H9 (cell line): ENCODE measurements around the gene SUSD2. TPM values are rescaled to one million over a fixed set of nuclear protein-coding genes. Genes with fewer than 3 reads are reported as not detected.

ENCODE experiments used
- DNase-seq: peaks from one replicate; pipeline ENCODE4 v3.0.0-alpha.2; 2017
- H2AFZ ChIP-seq: one replicate; pipeline ENCODE4 v1.6.1; 2013; ENCODE audit warnings: mild to moderate bottlenecking, low read length, control low read depth, moderate library complexity
- H2AK5ac ChIP-seq: 2 replicates; pipeline ENCODE4 v1.6.1; 2013; ENCODE audit warnings: low read length, control low read depth, mixed read lengths; ENCODE audit not compliant: insufficient read length
- H2BK120ac ChIP-seq: one replicate; pipeline ENCODE4 v1.6.1; 2013; ENCODE audit warnings: low read depth, mild to moderate bottlenecking, low read length, control low read depth, inconsistent platforms; ENCODE audit not compliant: poor library complexity, severe bottlenecking
- H2BK12ac ChIP-seq: 2 replicates; pipeline ENCODE4 v1.6.1; 2013; ENCODE audit warnings: low read length, control low read depth, mixed read lengths, low read depth; ENCODE audit not compliant: insufficient read length
- H2BK15ac ChIP-seq: 2 replicates; pipeline ENCODE4 v1.6.1; 2013; ENCODE audit warnings: low read depth, low read length, control low read depth
- H2BK20ac ChIP-seq: one replicate; pipeline ENCODE4 v1.6.1; 2013; ENCODE audit warnings: low read depth, mild to moderate bottlenecking, low read length, control low read depth, inconsistent platforms; ENCODE audit not compliant: poor library complexity, severe bottlenecking
- H2BK5ac ChIP-seq: 2 replicates; pipeline ENCODE4 v1.6.1; 2013; ENCODE audit warnings: low read length, control low read depth, mixed read lengths; ENCODE audit not compliant: insufficient read length
- H3K14ac ChIP-seq: 2 replicates; pipeline ENCODE4 v1.6.1; 2013; ENCODE audit warnings: low read length, control low read depth; ENCODE audit not compliant: insufficient read depth
- H3K18ac ChIP-seq: 2 replicates; pipeline ENCODE4 v1.6.1; 2013; ENCODE audit warnings: low read depth, mild to moderate bottlenecking, mixed read lengths, low read length, control low read depth; ENCODE audit not compliant: insufficient read length
- H3K23ac ChIP-seq: 2 replicates; pipeline ENCODE4 v1.6.1; 2013; ENCODE audit warnings: low read length, control low read depth, mixed read lengths, low read depth; ENCODE audit not compliant: insufficient read length
- H3K23me2 ChIP-seq: 2 replicates; pipeline ENCODE4 v1.6.1; 2013; ENCODE audit warnings: low read depth, mild to moderate bottlenecking, mixed read lengths, low read length, control low read depth; ENCODE audit not compliant: insufficient read length, poor library complexity, severe bottlenecking
- H3K27ac ChIP-seq: 2 replicates; pipeline ENCODE4 v1.5.1; 2013; ENCODE audit warnings: low read length, control low read depth, mixed read lengths, low read depth; ENCODE audit not compliant: insufficient read length
- H3K27me3 ChIP-seq: 2 replicates; pipeline ENCODE4 v1.6.1; 2013; ENCODE audit warnings: low read length, control low read depth, inconsistent platforms; ENCODE audit not compliant: insufficient read depth
- H3K4ac ChIP-seq: 2 replicates; pipeline ENCODE4 v1.6.1; 2013; ENCODE audit warnings: low read depth, mild to moderate bottlenecking, control low read depth, inconsistent platforms, low read length, moderate library complexity
- H3K4me1 ChIP-seq: 2 replicates; pipeline ENCODE4 v1.6.1; 2013; ENCODE audit warnings: low read length, control low read depth, inconsistent platforms; ENCODE audit not compliant: insufficient read depth
- H3K4me2 ChIP-seq: 2 replicates; pipeline ENCODE4 v1.6.1; 2013; ENCODE audit warnings: low read length, control low read depth, mixed read lengths; ENCODE audit not compliant: insufficient read length, insufficient read depth
- H3K56ac ChIP-seq: 2 replicates; pipeline ENCODE4 v1.6.1; 2013; ENCODE audit warnings: low read depth, mild to moderate bottlenecking, mixed read lengths, low read length, control low read depth; ENCODE audit not compliant: insufficient read length
- H3K79me1 ChIP-seq: 2 replicates; pipeline ENCODE4 v1.6.1; 2013; ENCODE audit warnings: low read depth, mild to moderate bottlenecking, moderate library complexity, low read length, control low read depth, inconsistent platforms; ENCODE audit not compliant: insufficient read depth, poor library complexity, severe bottlenecking
- H3K79me2 ChIP-seq: 2 replicates; pipeline ENCODE4 v1.6.1; 2013; ENCODE audit warnings: low read length, control low read depth, inconsistent platforms; ENCODE audit not compliant: insufficient read depth
- H3K9ac ChIP-seq: 2 replicates; pipeline ENCODE4 v1.6.1; 2013; ENCODE audit warnings: low read length, control low read depth, mixed read lengths; ENCODE audit not compliant: insufficient read length; ENCODE audit errors: extremely low read depth
- H3K9me3 ChIP-seq: one replicate; pipeline ENCODE4 v1.6.1; 2013; ENCODE audit warnings: low read depth, low read length, inconsistent platforms; ENCODE audit not compliant: control insufficient read depth
- H3T11ph ChIP-seq: one replicate; pipeline ENCODE4 v1.6.1; 2013; ENCODE audit warnings: mild to moderate bottlenecking, low read length, control low read depth, inconsistent platforms
- H4K20me1 ChIP-seq: one replicate; pipeline ENCODE4 v1.6.1; 2013; ENCODE audit not compliant: control insufficient read depth, insufficient read length, insufficient read depth
- H4K5ac ChIP-seq: 2 replicates; pipeline ENCODE4 v1.6.1; 2013; ENCODE audit warnings: low read depth, mild to moderate bottlenecking, mixed read lengths, low read length, control low read depth; ENCODE audit not compliant: insufficient read length
- H4K8ac ChIP-seq: replicated peaks from 2 replicates; pipeline ENCODE4 v1.6.1; 2013; ENCODE audit warnings: low read length, control low read depth, mixed read lengths, low read depth; ENCODE audit not compliant: insufficient read length
- H4K91ac ChIP-seq: 2 replicates; pipeline ENCODE4 v1.6.1; 2013; ENCODE audit warnings: low read depth, mild to moderate bottlenecking, moderate library complexity, mixed read lengths, low read length, control low read depth; ENCODE audit not compliant: insufficient read length
- H3K27ac Mint-ChIP-seq, 3 experiments: 2 replicates in 2 of 3; 3 replicates in 1 of 3; pipeline ENCODE4 v1.8.0; 2020 to 2021; ENCODE audit warnings: mixed read lengths in 3 of 3, mild to moderate bottlenecking in 1 of 3, moderate library complexity in 1 of 3
- H3K27me3 Mint-ChIP-seq: 2 replicates; pipeline ENCODE4 v1.8.0; 2021; ENCODE audit warnings: low read depth, mild to moderate bottlenecking, moderate library complexity, mixed read lengths
- H3K36me3 Mint-ChIP-seq, 3 experiments: 2 replicates in 2 of 3; 3 replicates in 1 of 3; pipeline ENCODE4 v1.8.0; 2020 to 2021; ENCODE audit warnings: low read depth in 3 of 3, mixed read lengths in 3 of 3; ENCODE audit not compliant: insufficient read depth in 1 of 3
- H3K4me1 Mint-ChIP-seq, 2 experiments: 2 replicates each; pipeline ENCODE4 v1.8.0; 2020; ENCODE audit warnings: mixed read lengths in 2 of 2
- H3K4me3 Mint-ChIP-seq, 2 experiments: 2 replicates in 1 of 2; 3 replicates in 1 of 2; pipeline ENCODE4 v1.8.0; 2020 to 2021; ENCODE audit warnings: mild to moderate bottlenecking in 2 of 2, mixed read lengths in 2 of 2, moderate library complexity in 1 of 2
- H3K9me3 Mint-ChIP-seq, 2 experiments: 2 replicates in 1 of 2; 3 replicates in 1 of 2; pipeline ENCODE4 v1.8.0; 2020; ENCODE audit warnings: mild to moderate bottlenecking in 2 of 2, mixed read lengths in 2 of 2, moderate library complexity in 1 of 2
- WGBS: extraction: QIAGEN DNeasy Blood & Tissue Kit; methylation state at CpG from one replicate; pipeline ENCODE4 v1.1.7; 2013; ENCODE audit warnings: missing lambda C conversion rate, low lambda C conversion rate, mixed read lengths; ENCODE audit not compliant: insufficient read length; ENCODE audit errors: extremely low coverage; 5-methylcytosine and 5-hydroxymethylcytosine counted together
- total RNA-seq: library from RNA; stranded (reverse); gene quantifications from 2 replicates; pipeline ENCODE4 v1.2.1, GENCODE V29; 2021
- TF ChIP-seq, protein P1 (sequence below): fragments of 200-600 bp; sonication (generic); conservative IDR thresholded peaks from 3 replicates; pipeline ENCODE4 v1.8.0; 2021; ENCODE audit warnings: antibody characterized with exemption, mild to moderate bottlenecking

Gene SUSD2
- total RNA-seq, 1 experiment from 2014 or later, result 4.2 TPM

DNA sequence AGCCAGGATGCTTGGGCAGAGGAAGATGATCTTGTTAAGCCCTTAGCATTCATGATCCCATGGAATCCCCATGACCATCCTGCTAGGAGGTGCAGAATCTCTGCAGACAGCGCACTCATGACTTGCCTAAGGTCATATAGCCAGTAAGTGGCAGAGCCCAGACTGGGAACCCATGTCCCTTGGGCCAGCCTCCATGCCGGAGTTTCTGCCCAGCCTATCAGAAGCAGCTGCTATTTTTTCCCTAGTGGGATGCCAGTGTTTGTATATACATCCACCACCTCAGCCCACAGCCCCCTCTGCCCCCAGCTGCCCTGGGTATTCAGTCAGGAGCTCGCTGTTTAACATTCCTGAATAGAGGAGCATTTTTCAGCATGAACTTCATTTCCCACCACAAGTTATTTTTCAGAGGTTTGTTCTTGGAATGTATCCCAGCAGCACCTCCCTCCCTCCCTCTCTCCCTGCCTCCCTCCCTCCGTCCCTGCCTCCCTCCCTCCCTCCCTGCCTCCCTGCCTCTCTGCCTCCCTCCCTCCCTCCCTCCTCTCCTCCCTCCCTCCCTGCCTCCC, 34.4 kb upstream of the SUSD2 start:
- Mint-ChIP-seq H3K27me3 (no peaks in the 10 kb centered on the region), H3K27ac (no peak overlapping the region; a peak in 3 of 7 replicates), H3K36me3 (peaks cover 3 to 5% (median 4%) of the 10 kb centered on the region in 3 experiments; a peak in 6 of 7 replicates), H3K4me1 (peaks cover 26 to 36% of the 10 kb centered on the region in 2 experiments), H3K9me3 (no peaks in the 10 kb centered on the region), H3K4me3 (no peak overlapping the region)
- no peak overlapping the region for H3K18ac ChIP-seq
- no peak overlapping the region for H2BK5ac ChIP-seq
- H4K91ac ChIP-seq, result no peak overlapping the region
- H3K27ac ChIP-seq, result peak overlapping the region; percentile 54
- TF ChIP-seq, protein P1, sequence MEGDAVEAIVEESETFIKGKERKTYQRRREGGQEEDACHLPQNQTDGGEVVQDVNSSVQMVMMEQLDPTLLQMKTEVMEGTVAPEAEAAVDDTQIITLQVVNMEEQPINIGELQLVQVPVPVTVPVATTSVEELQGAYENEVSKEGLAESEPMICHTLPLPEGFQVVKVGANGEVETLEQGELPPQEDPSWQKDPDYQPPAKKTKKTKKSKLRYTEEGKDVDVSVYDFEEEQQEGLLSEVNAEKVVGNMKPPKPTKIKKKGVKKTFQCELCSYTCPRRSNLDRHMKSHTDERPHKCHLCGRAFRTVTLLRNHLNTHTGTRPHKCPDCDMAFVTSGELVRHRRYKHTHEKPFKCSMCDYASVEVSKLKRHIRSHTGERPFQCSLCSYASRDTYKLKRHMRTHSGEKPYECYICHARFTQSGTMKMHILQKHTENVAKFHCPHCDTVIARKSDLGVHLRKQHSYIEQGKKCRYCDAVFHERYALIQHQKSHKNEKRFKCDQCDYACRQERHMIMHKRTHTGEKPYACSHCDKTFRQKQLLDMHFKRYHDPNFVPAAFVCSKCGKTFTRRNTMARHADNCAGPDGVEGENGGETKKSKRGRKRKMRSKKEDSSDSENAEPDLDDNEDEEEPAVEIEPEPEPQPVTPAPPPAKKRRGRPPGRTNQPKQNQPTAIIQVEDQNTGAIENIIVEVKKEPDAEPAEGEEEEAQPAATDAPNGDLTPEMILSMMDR, result no peak
- H2BK120ac ChIP-seq, result no peak overlapping the region
- no peak overlapping the region for H3K4me2 ChIP-seq
- no peak overlapping the region for H3T11ph ChIP-seq
- H3K9me3 ChIP-seq, result no peaks in the 10 kb centered on the region
- no peak overlapping the region for H2BK12ac ChIP-seq
- H4K8ac ChIP-seq, result no peak overlapping the region
- H3K23me2 ChIP-seq, result no peaks in the 10 kb centered on the region
- no peak overlapping the region for H2AFZ ChIP-seq
- H3K9ac ChIP-seq, result no peak overlapping the region
- no peak overlapping the region for H4K5ac ChIP-seq
- no peaks in the 10 kb centered on the region for H3K27me3 ChIP-seq
- no peak overlapping the region for H2BK20ac ChIP-seq
- H3K23ac ChIP-seq, result no peak overlapping the region
- H2AK5ac ChIP-seq, result no peak overlapping the region
- peaks cover 14% of the 10 kb centered on the region for H3K4me1 ChIP-seq
- H3K79me2 ChIP-seq, result no peaks in the 10 kb centered on the region
- H3K4ac ChIP-seq, result no peak overlapping the region
- WGBS, result no CpG with 5 or more reads among the region's 4 CpGs
- no peak overlapping the region for H3K14ac ChIP-seq
- H3K79me1 ChIP-seq, result no peaks in the 10 kb centered on the region
- H3K56ac ChIP-seq, result no peak overlapping the region
- no peaks in the 10 kb centered on the region for H4K20me1 ChIP-seq
- no peak overlapping the region for H2BK15ac ChIP-seq
- peak; percentile 54 for DNase-seq
